Activated T-cell treated with anti-CD3 and anti-CD28 coated beads, Interleukin-2, amount 50 U/mL, for 1 hour (primary cell): ENCODE measurements around the gene UBAC2.

Experiments
- DNase-seq: peaks from one replicate; pipeline ENCODE4 v3.0.0-alpha.2; 2020

The UBAC2 gene

GRCh38 chr13:99315186-99315585, 114.5 kb downstream of the UBAC2 start:
- DNase-seq = no peak

DNA sequence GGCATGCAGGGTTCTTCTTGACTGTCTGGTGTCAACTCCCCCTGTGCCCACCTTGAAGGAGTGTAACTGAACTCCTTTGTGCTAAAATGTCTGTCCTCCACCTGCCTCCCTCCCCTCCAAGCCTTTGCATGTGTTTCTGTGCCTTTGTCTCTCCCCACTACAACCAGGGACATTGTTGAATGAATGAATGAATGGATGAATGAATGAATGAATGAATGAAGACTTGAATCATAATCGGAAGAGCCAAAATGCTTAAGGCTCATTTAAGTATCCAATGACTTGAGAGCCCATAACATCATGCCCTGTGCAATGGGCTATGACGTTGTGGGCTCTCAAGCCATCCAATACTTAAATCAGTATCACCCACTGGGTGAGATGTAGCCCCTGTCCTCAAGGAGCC, 115.6 kb downstream of the UBAC2 start:
- DNase-seq = no peak

DNA sequence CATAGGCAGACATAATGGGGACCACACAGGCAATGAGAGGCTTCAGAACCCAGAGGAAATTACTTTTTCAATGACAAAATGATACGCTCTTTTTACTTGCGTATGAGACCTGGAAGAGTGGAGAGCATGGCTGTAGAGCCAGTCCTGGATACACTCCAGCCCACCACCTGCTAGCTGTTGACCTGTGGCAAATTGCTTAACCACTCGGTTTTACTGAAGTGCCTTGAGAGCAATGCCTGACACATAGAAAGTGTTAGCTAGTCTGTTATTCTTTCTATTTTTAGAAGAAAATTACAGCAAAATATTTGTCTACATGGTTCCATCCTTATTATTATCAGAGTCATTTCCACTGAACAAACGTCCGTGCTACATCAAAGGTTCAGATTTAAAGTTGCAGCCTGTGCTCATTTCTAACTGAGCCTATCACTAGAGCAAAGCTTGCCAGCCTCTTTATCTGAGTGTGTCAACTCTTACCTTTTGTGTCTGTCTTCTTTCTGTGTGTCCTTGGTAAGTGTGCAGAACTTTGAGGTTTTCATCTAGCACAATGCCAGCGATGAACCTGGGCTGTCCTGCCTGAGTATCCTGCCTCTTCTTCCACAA, 116.1 kb downstream of the UBAC2 start:
- DNase-seq = no peak

DNA sequence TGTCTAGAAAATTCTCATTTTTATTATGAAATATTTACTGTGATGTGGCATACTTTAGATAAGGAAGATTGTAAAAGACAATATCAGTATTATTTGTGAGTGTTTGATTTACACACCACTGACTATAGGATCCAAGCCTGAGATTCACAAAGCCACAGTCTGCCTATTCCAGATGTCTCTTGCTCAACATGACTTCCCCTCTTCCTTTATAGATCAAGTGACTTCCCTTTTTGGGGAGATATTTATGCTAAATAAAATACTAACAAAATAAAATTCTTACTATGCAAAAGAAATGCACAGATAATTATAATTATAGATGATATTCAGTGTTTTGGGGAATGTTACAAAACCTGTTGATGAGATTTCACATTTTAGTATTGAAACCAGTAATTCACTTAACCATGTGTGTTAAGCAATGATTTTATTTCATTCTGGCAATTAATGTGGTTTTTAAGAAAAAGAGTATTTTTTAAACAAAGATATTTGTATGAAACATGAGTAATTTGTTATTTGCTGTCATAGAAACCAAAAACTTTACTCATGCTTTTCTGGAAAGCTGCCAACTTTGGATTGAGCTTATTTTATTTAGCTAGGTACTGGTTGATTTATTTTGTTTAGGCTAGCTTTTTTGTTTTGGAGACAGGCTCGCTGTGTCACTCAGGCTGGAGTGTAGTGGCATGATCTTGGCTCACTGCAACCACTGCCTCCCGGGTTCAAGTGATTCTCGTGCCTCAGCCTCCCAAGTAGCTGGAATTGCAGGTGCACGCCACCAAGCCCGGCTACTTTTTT, 120.2 kb downstream of the UBAC2 start:
- peak; percentile 50 for DNase-seq

- no peak for DNase-seq
Measured at GRCh38 chr13:99321709-99322108, 121.1 kb downstream of the UBAC2 start.

- DNase-seq = peak; percentile 42
Measured at GRCh38 chr13:99322297-99323103, 121.8 kb downstream of the UBAC2 start.

GRCh38 chr13:99323488-99323887, 122.8 kb downstream of the UBAC2 start:
- DNase-seq = no peak

- no peak for DNase-seq
Measured at GRCh38 chr13:99326012-99326411, 125.4 kb downstream of the UBAC2 start.

DNA sequence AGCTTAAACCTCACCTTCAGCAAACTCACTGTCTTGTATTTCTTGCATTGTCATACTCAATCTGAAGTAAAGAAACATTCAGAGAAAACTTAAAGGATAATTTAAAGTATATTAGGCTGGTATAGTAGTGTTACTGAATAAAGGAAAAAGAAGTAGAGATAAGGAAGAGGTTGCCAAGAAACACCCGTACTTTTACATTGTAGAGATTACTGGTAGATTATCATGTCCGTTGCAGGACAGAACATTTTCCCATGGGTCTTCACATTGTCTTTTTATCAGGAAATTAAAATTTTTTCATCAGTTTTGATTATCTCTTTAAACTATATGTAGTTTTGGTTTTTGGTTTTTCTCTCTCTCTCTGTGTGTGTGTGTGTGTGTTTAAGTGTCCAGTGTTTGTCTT, 126.5 kb downstream of the UBAC2 start:
- no peak for DNase-seq

GRCh38 chr13:99327761-99328160, 127.1 kb downstream of the UBAC2 start:
- DNase-seq = no peak

- no peak for DNase-seq
Measured at GRCh38 chr13:99329477-99329876, 128.8 kb downstream of the UBAC2 start.

DNA sequence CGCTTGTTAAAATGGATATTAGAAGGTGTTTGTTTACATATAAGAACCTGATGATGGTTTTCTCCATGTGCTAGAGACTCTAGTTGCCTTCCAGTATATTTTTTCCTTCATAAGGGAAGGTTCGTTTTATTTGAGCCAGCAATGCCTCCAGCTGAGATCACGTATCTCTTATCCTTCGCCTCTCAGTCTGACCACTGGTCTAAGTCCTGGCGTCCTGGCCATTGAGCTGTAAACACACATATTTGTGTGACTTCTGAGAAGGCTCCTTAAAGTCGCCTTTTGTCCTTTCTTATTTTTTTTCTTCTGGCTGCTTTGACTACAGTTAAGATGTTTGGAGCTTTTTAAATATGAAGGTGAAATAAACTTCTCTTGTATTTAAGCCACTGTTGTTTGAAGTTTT, 130.3 kb downstream of the UBAC2 start:
- DNase-seq = no peak

DNA sequence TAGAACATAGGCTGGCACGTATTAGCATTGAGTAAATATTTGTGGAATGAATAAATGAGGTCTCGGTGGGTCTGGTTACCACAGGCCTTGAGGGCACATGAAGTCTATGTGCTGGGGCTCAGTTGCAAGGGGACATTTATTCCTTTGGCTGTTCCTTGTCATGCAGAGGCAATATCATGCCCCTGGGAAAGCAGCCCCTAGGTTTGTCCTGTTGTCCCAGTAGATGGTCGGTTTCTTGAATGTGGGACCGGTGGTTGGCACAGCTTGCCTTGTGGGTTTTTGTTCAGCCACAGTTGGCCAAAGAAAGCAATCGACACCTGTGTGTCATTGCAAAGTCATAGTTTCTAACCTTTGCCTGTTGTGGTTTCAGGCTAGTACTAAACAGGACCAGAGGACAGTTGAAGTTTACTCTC, 131.2 kb downstream of the UBAC2 start:
- no peak for DNase-seq

GRCh38 chr13:99332456-99332855, 131.8 kb downstream of the UBAC2 start:
- no peak for DNase-seq

DNA sequence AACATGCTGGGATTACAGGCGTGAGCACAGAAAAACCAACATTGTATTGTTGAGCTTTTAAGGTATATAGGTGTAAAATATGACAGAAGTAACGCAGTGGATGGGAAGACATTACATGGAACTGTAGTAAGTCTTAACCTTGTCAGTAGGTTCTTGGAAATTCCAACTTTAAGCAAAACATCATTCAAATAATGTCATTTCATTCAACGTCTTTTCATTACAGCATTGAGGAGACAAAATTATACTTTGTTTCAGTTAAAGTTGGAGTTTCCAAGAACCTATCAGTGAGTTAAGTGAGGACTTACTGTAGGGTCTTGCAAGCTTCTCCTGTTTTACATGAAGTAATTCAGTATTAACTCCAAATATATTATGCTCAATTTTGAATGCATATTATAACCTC, 133.6 kb downstream of the UBAC2 start:
- DNase-seq = no peak

GRCh38 chr13:99335087-99335486, 134.4 kb downstream of the UBAC2 start:
- no peak for DNase-seq

GRCh38 chr13:99335603-99336002, 134.9 kb downstream of the UBAC2 start:
- DNase-seq = no peak

GRCh38 chr13:99339230-99339721, 138.6 kb downstream of the UBAC2 start:
- no peak for DNase-seq

DNA sequence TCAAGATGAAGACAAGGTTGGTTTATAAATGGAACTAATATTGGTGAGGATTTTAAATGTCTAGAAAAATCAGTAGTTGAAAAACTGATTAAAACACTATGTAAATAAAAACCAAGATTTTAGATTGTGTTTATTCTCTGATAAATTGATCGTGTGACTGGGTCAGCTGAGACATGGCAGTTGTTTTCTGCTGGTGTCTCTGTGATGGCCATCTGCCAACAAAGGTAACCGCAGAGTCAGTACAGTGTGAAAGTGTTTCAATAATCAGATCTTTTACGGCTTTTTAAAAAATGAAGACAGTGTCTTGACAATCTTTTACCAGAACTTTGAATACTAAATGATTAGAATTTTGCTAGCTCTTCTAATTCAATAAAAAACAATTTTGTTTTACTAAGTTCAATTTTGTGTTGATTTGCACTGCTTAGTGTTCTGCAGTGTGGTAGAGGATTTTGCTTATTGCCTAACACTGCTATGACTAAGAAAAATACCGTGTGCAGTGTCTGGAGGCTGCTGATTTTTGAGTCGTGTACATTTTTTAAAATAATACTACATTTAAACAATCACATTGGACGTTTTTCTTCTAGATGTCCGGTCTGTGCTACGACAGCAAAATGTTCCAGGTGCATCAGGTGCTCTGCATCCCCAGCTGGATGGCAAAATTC, 139.2 kb downstream of the UBAC2 start:
- no peak for DNase-seq

DNA sequence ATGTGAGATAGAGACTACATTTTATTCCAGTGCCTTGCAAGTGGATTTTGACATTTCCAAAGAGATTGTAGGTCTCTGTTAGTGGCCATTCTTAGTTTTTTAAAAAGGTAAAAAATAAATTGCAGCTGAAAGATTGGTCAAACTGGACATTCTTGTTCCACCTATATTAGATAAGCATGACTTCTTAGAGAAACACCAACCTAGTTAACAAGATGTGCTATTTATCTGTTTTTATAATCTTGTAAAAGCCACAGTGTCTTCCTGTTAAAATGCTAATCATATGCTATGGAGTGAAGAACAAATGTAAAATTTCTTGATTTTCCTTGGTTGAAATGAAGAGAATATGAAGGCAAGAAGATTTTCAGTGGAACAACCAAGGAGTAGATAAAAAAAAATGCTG, 140.0 kb downstream of the UBAC2 start:
- DNase-seq = no peak

- no peak for DNase-seq
Measured at GRCh38 chr13:99341969-99342722, 141.5 kb downstream of the UBAC2 start.

GRCh38 chr13:99342723-99343315, 142.2 kb downstream of the UBAC2 start:
- no peak for DNase-seq
